ENCODE data around the gene CIRBP. TPM values are rescaled to one million over a fixed set of nuclear protein-coding genes. Genes with fewer than 3 reads are reported as not detected.

CIRBP gene
- total RNA-seq, 2 donors from 2014 or later = 282 to 301 TPM

DNA sequence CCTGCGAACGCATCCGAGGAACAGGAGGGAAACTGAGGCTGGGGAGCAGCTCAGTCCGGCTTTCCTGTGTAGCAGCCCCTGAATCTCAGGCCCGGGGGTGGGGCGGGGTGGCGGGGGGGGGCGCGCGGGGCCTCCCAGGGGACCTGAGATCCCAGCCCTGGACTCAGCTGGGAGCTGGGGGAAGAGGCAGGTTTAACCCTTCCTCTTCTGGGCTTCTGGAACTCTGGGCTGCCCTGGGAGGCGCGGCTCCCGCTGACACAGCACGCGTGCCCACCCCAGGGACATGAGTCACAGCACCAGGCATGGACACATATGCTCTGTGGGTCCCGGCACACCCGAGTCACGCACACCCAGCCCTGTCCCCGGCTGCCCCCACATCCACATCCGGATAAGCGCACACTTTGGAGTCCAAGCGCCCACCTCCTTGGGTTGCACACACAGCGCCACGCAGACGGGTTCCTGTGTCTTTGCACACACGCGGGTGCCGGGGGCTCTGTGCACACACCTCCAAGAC, 3.5 kb upstream of the CIRBP start:
- Histone ChIP-seq H3K9me3 (ENCODE audit: control insufficient read depth, low read length) (no peaks in the 10 kb centered on the region), H3K27me3 (ENCODE audit: control insufficient read depth, insufficient read depth, low read length, poor library complexity, severe bottlenecking) (peaks cover 9% of the 10 kb centered on the region), H3K9ac (ENCODE audit: extremely low read depth, low read length, poor library complexity, severe bottlenecking) (peak overlapping the region; percentile 57), H3K4me3 (ENCODE audit: low read length) (peak overlapping the region; percentile 76), H3K36me3 (ENCODE audit: control insufficient read depth, insufficient read depth, low read length) (peaks cover 3% of the 10 kb centered on the region), H3K27ac (ENCODE audit: low read depth, low read length) (peak overlapping the region; percentile 69), H3K4me1 (ENCODE audit: control insufficient read depth, insufficient read depth, low read length) (peaks cover 26% of the 10 kb centered on the region)
- DNase-seq = no peak
- Mint-ChIP-seq H3K4me1 (peaks cover 36% of the 10 kb centered on the region), H3K4me3 (peak overlapping the region; percentile 51), H3K9me3 (no peaks in the 10 kb centered on the region), H3K36me3 (ENCODE audit: low read depth) (peaks cover 10% of the 10 kb centered on the region), H3K27ac (peak overlapping the region; percentile 95), H3K27me3 (ENCODE audit: insufficient read depth) (peaks cover 17% of the 10 kb centered on the region)
- 6 to 20% methylated on average over 18 to 26 of the region's 28 CpGs for WGBS, 2 experiments (ENCODE audit: insufficient coverage in 1 of 2, insufficient read length in 1 of 2)
- TF ChIP-seq, protein P1, sequence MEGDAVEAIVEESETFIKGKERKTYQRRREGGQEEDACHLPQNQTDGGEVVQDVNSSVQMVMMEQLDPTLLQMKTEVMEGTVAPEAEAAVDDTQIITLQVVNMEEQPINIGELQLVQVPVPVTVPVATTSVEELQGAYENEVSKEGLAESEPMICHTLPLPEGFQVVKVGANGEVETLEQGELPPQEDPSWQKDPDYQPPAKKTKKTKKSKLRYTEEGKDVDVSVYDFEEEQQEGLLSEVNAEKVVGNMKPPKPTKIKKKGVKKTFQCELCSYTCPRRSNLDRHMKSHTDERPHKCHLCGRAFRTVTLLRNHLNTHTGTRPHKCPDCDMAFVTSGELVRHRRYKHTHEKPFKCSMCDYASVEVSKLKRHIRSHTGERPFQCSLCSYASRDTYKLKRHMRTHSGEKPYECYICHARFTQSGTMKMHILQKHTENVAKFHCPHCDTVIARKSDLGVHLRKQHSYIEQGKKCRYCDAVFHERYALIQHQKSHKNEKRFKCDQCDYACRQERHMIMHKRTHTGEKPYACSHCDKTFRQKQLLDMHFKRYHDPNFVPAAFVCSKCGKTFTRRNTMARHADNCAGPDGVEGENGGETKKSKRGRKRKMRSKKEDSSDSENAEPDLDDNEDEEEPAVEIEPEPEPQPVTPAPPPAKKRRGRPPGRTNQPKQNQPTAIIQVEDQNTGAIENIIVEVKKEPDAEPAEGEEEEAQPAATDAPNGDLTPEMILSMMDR (conservative IDR thresholded peaks at IDR 0.05) = no peak

DNA sequence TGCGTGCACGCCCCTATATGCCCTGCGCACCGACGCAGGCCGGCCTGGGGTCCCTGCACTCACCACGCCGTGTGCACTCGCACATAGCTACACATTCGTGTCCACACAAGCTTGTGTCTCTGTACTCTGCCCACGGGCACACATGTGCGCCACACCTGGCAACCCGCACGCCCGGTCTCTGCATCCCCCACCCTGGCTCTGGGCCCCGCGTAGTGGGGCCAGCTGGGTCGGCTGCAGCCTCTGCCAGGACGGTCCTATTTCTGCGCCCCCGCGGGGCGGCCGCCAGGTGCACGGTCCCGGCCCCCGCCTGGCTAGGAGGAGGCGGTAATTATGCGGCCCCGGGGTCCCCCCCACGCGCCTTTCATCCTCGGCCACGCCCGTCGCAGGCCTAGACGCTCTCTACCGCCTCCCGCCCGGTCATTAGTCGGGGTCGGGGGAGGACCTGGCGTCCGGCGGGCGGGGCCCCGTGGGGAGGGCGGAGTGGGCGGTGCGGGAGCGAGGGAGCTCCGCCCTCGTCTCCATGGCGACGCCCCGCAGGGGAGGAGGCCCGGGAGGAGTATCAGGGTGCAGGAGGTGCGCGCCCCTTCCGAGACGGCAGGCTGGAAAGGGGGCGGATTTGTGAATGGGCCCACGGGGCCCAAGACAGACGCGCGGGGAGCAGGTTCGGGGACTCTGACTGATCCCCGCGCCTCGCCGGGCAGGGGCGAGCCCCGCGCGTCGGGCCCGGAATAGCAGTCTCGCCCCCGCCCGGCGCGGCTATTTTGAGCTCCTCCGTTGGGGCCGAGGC, 2.8 kb upstream of the CIRBP start:
- Mint-ChIP-seq H3K27me3 (ENCODE audit: insufficient read depth) (peaks cover 17% of the 10 kb centered on the region), H3K36me3 (ENCODE audit: low read depth) (peaks cover 16% of the 10 kb centered on the region), H3K9me3 (no peaks in the 10 kb centered on the region), H3K4me3 (peak overlapping the region; percentile 51), H3K4me1 (peaks cover 37% of the 10 kb centered on the region), H3K27ac (peak overlapping the region; percentile 89)
- Histone ChIP-seq H3K9ac (ENCODE audit: extremely low read depth, low read length, poor library complexity, severe bottlenecking) (peak overlapping the region; percentile 57), H3K4me1 (ENCODE audit: control insufficient read depth, insufficient read depth, low read length) (peaks cover 26% of the 10 kb centered on the region), H3K27me3 (ENCODE audit: control insufficient read depth, insufficient read depth, low read length, poor library complexity, severe bottlenecking) (peaks cover 9% of the 10 kb centered on the region), H3K36me3 (ENCODE audit: control insufficient read depth, insufficient read depth, low read length) (peaks cover 10% of the 10 kb centered on the region), H3K27ac (ENCODE audit: low read depth, low read length) (peak overlapping the region; percentile 69), H3K9me3 (ENCODE audit: control insufficient read depth, low read length) (no peaks in the 10 kb centered on the region), H3K4me3 (ENCODE audit: low read length) (peak overlapping the region; percentile 76)
- TF ChIP-seq, protein P1 (conservative IDR thresholded peaks at IDR 0.05) = no peak
- WGBS, 2 experiments (ENCODE audit: insufficient coverage in 1 of 2, insufficient read length in 1 of 2) = 5 to 6% methylated on average over 40 to 84 of the region's 84 CpGs
- DNase-seq = peak; percentile 95

DNA sequence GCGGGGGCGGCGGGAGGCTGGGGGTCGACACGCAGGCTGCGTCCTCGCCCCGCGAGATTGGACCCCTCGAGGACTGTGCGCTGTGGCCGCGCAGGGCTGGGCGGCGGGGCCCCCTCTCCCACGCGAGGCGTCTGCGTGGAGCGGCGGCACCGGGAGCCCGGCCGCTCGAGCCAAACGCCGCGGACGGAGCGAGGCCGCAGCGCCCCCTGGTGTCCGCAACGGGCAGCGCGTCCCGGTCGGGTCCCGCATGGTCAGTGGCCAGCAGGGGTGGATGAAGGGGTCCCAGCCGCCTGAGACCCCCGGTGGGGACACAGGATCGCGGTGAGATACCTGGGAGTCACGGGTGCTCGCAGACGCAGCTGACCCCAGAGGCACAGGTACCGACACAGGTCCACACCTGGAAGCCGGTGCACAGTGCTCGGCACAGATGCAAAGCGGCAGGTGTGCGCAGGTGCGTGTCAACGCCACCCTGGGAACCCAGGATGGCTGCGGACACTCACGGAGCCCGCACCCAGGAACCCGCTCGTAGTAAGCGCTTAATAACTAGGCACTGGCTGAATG, 2.1 kb upstream of the CIRBP start:
- Histone ChIP-seq H3K4me3 (ENCODE audit: low read length) (peak overlapping the region; percentile 76), H3K27me3 (ENCODE audit: control insufficient read depth, insufficient read depth, low read length, poor library complexity, severe bottlenecking) (peaks cover 9% of the 10 kb centered on the region), H3K9me3 (ENCODE audit: control insufficient read depth, low read length) (no peaks in the 10 kb centered on the region), H3K27ac (ENCODE audit: low read depth, low read length) (no peak overlapping the region), H3K36me3 (ENCODE audit: control insufficient read depth, insufficient read depth, low read length) (peaks cover 14% of the 10 kb centered on the region), H3K9ac (ENCODE audit: extremely low read depth, low read length, poor library complexity, severe bottlenecking) (no peak overlapping the region), H3K4me1 (ENCODE audit: control insufficient read depth, insufficient read depth, low read length) (peaks cover 28% of the 10 kb centered on the region)
- H3K27me3 Mint-ChIP-seq (ENCODE audit: insufficient read depth) = peaks cover 17% of the 10 kb centered on the region
- DNase-seq = peak; percentile 93
- peak overlapping the region; percentile 68 for H3K27ac Mint-ChIP-seq
- peaks cover 30% of the 10 kb centered on the region for H3K4me1 Mint-ChIP-seq
- WGBS, 2 experiments (ENCODE audit: insufficient coverage in 1 of 2, insufficient read length in 1 of 2) = 3% methylated on average over 26 to 59 of the region's 59 CpGs
- TF ChIP-seq, protein P1 (conservative IDR thresholded peaks at IDR 0.05) = peak; percentile 98
- H3K9me3 Mint-ChIP-seq = no peaks in the 10 kb centered on the region
- H3K36me3 Mint-ChIP-seq (ENCODE audit: low read depth) = peaks cover 23% of the 10 kb centered on the region
- H3K4me3 Mint-ChIP-seq = peak overlapping the region; percentile 51

All from endodermal cell (in vitro differentiated cells).